Motor neuron (in vitro differentiated cells): ENCODE data around the gene CCL26. TPM values are rescaled to one million over a fixed set of nuclear protein-coding genes. Genes with fewer than 3 reads are reported as not detected.

Source experiments
- ATAC-seq, 8 experiments: fragments of 200-7000 bp; cut with Tn5 transposase; replicated peaks in 6 of 8; 2 replicates each; pipeline ENCODE4 v1.8.0; 2021; ENCODE audit warnings: mild to moderate bottlenecking in 8 of 8, moderate library complexity in 8 of 8
- H3K27ac ChIP-seq, 2 donors: fragments of 250-450 bp; sonication (Bioruptor Pico); 2 replicates each; pipeline ENCODE4 v1.9.0; 2021; ENCODE audit warnings: antibody characterized with exemption in 2 of 2, mild to moderate bottlenecking in 2 of 2, moderate library complexity in 1 of 2
- H3K4me1 ChIP-seq, 2 donors: fragments of 250-450 bp; sonication (Bioruptor Pico); replicated peaks in 1 of 2; 2 replicates each; pipeline ENCODE4 v1.6.1; 2021; ENCODE audit warnings: antibody characterized with exemption in 2 of 2, mild to moderate bottlenecking in 2 of 2, moderate library complexity in 1 of 2
- H3K4me3 ChIP-seq, 5 donors: fragments of 250-450 bp; sonication (Bioruptor Pico); 2 replicates each; pipeline ENCODE4 v1.9.0; 2021; ENCODE audit warnings: antibody characterized with exemption in 5 of 5, mild to moderate bottlenecking in 5 of 5, moderate library complexity in 4 of 5
- WGBS, 10 experiments: fragments of 450-650 bp; shearing (Covaris generic); methylation state at CpG; one replicate each; pipeline ENCODE4 v1.0.0; 2022; 5-methylcytosine and 5-hydroxymethylcytosine counted together
- in situ Hi-C, 9 experiments: fragments of 400-800 bp; cut with MboI; loops; one replicate each; pipeline ENCODE4 v1.15.0; 2021; ENCODE audit warnings: low sequenced_read_pairs in 9 of 9, low pct_unique_long_range_greater_than_20kb in 2 of 9; ENCODE audit not compliant: unreplicated experiment in 9 of 9
- total RNA-seq, 8 experiments: library from RNA; unstranded; fragments of 300-600 nt; gene quantifications; 2 replicates each; pipeline versions ENCODE4 v1.2.3 to v1.2.4, GENCODE V29; 2022

The CCL26 gene
- total RNA-seq, 8 experiments from 2014 or later, result 4.9 TPM; not detected in 7

DNA sequence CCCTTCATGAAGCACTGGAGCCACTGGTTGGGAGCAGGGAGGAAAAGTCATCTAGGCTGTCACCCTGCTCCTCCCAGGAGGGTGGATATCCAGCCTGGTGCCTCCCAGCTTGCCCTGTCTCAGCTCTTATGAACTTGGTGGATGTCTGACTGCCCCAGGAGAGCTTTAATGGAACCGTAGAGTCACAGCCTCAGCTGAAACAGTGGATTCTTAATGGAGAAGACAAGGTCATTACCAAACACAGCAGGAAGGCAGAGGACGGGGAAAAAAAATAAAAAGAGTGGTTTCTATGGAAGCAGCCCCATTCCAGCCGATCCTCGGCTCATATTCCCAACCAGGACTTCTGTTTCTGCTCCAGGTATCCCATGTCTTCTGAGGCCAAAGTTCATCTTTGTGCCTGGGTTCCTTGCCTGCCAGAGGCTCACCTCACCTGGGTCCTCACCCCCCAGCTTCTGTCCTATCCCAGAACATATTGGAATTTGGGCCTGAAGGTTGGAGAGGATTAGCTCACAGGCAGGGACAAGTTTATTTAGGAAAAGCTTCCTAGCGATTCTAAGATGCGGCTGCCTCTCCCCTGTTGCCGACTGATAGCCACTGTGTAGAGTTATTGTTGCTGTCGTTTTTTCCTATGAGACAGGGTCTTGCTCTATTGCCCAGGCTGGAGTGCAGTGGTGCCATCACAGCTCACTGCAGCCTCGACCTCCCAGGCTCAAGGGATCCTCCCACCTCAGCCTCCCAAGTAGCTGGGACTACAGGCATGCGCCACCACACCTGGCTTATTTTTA lies 15.6 kb downstream of the CCL26 start:
- Histone ChIP-seq H3K4me1 (peaks cover 0 to 3% of the 10 kb centered on the region in 2 donors), H3K4me3 (no peak overlapping the region), H3K27ac (no peak overlapping the region)
- in situ Hi-C loops, result loop anchor here in 2 of 9 experiments (10.0 to 25.0 kb wide), 2 partner anchors 62 to 694 kb away; partner anchors contain the start of gene RCC1L (in 1 of the 2)
- 6 to 90% (median 49%) methylated on average over 1 to 8 of the region's 10 CpGs; no CpG with 5 or more reads in 1 of the 10 experiments for WGBS, 10 experiments
- no peak for ATAC-seq

DNA sequence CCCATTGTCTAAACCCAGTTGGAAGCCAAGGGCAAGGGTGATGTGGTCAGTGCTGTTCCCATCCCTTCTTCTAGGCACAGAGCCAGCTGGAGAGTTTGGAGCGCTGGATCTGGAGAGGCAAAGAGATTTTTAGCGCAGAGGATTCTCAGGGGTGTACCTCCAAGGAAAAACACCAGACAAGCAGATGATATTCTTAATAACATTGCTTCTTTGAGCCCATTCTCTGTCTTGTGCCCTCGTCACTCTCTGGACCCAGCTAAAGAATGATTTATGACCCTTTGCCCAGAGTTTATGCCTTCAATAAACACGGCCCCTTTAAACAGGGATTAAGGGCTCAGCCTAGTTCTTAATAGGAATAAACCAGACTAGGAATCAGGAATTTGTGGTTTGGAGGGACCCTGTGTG lies 28.6 kb downstream of the CCL26 start:
- Histone ChIP-seq H3K27ac (no peak overlapping the region), H3K4me1 (no peaks in the 10 kb centered on the region), H3K4me3 (no peak overlapping the region)
- ATAC-seq, result no peak
- in situ Hi-C loops, result no loop called here
- 0 to 73% (median 50%) methylated on average over 1 to 4 of the region's 4 CpGs; no CpG with 5 or more reads in 3 of the 10 experiments for WGBS, 10 experiments

DNA sequence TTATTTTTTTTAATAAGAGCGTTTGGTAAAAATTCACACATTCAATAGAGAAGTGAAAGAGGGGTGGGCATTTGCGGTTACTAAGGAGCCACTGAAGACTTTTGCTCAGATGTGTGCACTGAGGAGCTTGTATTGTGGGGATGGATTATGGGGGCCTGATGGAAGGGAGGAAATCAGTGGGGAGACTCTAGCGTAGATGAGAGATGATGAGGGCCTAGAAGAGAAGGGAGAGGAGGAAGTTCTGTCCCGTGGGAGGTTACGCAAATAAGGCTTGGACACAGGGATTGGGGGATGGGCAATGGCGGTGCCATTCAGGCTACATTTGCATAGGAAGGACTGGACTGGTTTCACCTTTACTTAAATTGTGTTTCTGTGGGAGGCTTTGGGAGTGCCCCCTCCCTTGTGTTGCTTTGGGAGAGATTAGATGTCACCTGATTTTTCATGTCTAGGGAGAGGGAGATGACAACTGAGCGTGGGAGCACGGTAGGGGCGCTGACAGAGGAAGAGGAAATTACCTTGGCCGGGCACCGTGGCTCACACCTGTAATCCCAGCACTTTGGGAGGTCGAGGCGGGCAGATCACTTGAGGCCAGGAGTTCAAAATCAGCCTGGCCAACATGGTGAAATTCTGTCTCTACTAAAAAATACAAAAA lies 31.0 kb downstream of the CCL26 start:
- Histone ChIP-seq H3K4me3 (no peak overlapping the region), H3K4me1 (peaks cover 7 to 8% of the 10 kb centered on the region in 2 donors), H3K27ac (no peak overlapping the region)
- WGBS, 10 experiments, result 11 to 81% (median 52%) methylated on average over 1 to 11 of the region's 13 CpGs
- in situ Hi-C loops, result no loop called here
- no peak for ATAC-seq

DNA sequence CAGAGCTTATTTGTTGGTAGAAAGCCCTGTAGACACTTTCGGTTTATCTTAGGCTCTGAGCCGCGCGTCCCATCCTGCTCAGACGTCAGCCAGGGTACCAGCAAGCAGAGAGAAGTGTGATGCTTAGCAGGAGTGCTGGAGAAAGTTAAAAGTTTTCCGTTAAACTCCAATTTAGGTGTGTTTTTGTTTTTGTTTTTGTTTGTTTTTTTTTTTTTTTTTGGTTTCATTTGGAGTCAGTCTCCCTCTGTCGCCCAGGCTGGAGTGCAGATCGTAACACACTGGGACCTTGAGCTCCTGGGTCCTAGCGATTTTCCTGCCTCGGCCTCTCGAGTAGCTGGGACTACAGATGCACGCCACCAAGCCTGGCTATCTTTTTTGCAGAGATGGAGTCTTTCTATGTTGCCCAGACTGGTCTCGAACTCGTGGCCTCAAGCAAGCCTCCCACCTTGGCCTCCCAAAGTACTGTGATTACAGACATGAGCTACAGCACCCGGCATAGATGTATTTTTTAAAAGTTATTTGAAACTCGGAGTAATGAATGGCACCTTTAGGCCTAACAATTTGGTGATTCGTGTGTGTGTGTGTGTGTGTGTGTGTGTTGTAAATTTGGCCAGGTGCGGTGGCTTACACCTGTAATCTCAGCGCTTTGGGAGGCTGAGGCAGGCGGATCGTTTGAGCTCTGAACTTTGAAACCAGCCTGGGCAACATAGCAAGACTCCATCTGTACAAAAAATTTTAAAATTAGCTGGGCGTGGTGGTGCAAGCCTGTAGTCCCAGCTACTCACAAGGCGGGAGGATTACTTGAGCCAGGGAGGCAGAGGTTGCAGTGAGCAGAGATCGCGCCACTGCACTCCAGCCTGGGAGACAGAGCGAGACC lies 32.0 kb downstream of the CCL26 start:
- ATAC-seq, result no peak
- in situ Hi-C loops, result no loop called here
- Histone ChIP-seq H3K4me1 (peaks cover 7 to 8% of the 10 kb centered on the region in 2 donors), H3K27ac (peak overlapping the region in 1 of 2 donors; percentile 32), H3K4me3 (peak overlapping the region; percentile 71 to 95 (median 77))
- 0 to 76% (median 64%) methylated on average over 2 to 21 of the region's 26 CpGs for WGBS, 10 experiments

DNA sequence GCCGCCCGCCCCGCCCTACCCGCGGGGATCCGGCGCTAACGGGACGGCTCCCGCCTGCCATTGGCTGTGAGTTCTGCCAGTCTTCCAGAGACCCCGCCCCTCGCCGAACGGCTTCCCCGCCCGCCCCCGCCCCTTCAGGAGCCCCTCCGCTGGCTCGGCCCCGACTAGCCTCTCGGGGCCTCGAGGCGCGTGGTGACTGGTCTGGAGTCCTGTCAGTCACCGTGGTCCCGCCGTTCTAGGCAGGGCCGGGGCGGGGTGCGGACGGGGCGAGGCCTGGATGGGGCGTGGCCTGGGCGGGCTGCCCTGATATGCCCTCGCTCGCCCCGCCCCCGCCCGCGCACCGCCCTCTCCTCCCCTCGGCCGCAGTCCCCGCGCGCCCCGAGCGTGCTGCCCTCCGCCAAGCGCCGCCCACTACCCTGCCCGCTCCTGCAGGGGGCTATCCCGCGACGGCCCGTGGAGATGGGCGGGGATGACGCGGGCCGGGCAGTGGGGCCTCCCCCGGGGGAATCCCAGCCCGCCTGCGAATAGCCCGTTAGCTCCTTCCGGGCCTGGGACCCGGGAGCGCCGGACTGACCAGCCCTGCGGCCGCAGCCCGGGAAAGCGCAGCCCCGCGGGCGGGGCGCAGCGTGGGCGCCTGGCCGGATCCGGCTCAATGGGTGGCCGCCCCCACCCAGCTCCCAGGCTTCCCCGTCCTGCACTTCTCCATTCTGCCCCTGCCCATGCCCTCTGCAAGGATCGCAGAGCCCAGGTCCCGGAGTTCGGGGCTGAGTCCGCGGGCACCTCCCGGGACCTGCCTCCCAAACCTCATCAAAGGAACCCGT lies 32.8 kb downstream of the CCL26 start:
- Histone ChIP-seq H3K27ac (peak overlapping the region; percentile 27 to 48), H3K4me3 (peak overlapping the region; percentile 71 to 95 (median 77)), H3K4me1 (peaks cover 7 to 8% of the 10 kb centered on the region in 2 donors)
- WGBS, 10 experiments, result 0% methylated on average over 1 of the region's 89 CpGs; no CpG with 5 or more reads in 9 of the 10 experiments
- in situ Hi-C loops, result no loop called here
- ATAC-seq, result peak; percentile 90 to 96 (median 94)

DNA sequence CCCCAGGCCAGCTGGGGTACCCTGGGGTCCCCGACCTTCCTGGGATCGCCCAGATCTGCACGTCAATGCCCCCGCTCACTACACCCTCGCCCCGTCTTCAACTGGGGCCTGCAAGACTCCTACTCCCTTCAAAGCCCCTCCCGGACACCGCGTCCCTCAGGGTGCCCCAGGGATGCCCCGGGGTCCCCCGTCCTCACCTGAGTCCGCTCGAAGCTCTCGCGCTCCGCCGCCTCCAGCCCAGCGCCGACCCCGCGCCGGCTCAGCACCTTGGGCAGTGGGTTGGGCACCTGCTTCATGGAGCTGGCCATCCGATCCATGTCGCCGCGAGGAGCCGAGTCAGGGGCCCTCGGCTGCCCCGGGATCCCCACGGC lies 33.4 kb downstream of the CCL26 start, which contains the start of gene HIP1:
Gene HIP1, minus strand, starts transcription at position 338 of the 371 bp plus-strand sequence. Its CDS starts 21 bp downstream, at position 317.
- peak within 1 kb of the TSS; percentile 71 to 95 (median 77) for H3K4me3 ChIP-seq
- H3K4me1 ChIP-seq, result peaks cover 7 to 8% of the 10 kb centered on the region in 2 donors
- in situ Hi-C loops, result no loop called here
- WGBS, 10 experiments, result no CpG with 5 or more reads among the region's 30 CpGs
- H3K27ac ChIP-seq, result peak within 1 kb of the TSS; percentile 27 to 48
- no peak for ATAC-seq

DNA sequence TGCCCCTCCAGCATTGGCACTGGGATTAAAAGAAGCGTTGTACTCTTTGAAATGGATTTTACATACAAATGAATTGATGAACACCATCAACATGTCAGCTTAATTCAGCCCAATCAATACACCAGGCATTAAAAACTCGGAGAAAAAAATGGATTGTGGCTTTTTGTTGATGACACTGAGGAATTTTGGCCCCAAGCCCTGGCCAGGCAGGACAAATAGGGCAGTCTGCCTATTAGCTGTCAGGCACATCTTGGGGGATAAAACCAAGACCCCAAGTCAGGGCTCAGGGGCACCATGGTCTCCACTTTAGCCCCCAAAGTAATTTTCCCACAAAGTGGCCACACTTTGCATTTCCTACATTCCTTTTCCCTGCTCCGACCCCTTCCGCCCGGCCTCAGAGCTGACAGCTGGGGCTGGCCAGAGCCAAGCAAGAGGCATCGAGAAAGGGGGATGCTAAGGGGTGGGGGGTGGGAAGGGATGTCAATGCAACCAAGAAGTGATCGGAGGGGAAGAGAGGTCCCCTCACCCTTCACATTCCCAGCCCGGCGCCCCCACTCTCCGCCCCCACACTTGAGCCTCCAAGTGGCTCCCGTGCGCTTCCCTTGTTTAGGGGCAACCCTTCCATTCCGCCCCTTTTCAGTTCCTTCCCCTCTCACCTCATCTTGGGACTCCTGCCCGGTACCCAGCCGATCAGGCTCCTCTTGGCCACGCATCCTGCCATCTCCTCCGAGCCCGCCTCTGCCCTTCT lies 34.0 kb downstream of the CCL26 start:
- 0 to 50% (median 9%) methylated on average over 1 to 4 of the region's 18 CpGs; no CpG with 5 or more reads in 3 of the 10 experiments for WGBS, 10 experiments

DNA sequence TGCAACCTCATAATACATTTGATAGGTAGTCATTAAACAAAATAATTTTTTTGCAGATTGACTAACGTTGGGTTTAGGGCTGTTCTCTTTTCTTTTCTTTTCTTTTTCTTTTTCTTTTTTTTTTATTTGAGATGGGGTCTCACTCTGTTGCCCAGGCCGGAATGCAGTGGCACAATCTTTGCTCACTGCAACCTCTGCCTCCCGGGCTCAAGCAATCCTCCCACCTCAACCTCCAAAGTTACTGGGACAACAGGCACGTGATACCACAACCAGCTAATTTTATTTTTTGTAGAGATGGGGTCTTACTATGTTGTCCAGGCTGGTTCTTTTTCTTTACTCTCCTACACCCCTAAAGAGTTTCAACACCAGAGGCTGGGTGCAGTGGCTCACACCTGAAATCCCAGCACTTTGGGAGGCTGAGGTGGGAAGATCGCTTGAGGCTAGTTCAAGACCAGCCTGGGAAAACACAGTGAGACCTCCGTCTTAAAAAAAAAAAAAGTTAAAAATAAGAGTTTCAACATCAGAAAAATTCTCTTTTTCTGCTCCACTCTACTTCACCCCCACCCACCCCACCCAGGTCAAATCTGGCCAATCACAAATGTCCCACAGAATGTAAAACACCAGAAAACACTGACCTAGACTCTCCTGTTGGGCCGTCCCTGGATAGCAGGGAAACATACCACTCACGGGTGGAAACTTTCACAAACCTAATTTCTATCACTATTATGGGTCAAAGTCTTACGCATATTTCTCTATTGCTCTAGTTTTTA lies 36.2 kb downstream of the CCL26 start:
- no peak overlapping the region for H3K27ac ChIP-seq
- H3K4me1 ChIP-seq, result peaks cover 7 to 8% of the 10 kb centered on the region in 2 donors
- ATAC-seq, result no peak
- WGBS, 10 experiments, result 84 to 100% (median 94%) methylated on average over 2 to 8 of the region's 9 CpGs
- in situ Hi-C loops, result no loop called here
- no peak overlapping the region for H3K4me3 ChIP-seq

More for the DNA sequence above, 34.0 kb downstream of the CCL26 start:
- H3K4me3 ChIP-seq, result peak overlapping the region; percentile 71 to 95 (median 77)
- in situ Hi-C loops, result no loop called here
- ATAC-seq, result no peak
- no peak overlapping the region for H3K27ac ChIP-seq
- peaks cover 7 to 8% of the 10 kb centered on the region in 2 donors for H3K4me1 ChIP-seq

DNA sequence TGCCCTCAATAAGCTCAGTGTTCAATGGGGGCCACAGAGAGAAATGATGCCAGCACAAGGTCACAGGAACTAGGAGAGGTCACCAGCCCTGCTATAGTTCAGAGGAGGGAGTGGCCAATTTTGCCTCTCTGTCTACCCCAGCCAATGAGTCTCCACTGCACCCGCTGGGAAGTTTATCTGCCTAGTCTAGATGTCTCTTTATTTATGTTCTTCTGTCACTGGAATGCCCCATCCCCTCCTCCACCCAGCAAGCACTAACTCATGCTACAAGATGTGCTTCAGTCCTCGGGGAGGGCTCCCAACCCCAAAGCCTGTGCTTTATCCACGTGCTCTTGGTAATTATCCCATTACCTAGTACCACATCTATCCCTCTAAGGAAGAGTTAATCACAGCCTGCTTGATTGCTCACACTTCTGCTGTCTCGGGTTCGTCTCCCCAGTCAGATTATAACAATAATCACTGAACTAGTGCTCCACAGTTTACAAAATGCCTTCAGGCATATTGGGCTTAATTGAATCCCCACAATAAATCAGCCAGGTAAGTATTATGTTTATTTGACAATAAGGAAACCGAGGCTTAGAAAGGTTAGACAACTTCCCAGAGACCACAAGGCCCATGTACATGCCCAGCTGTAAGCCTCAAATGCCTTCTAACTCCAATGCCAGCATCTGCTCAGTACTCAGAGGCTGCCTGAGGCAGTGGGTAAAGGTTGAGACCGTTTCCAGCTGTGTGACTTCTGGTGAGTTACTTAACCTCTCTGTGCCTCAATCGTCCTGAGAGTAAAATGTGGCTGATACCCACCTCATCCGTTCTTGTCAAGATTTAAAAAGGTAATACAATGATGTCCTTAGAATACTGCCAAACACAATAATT lies 37.2 kb downstream of the CCL26 start:
- in situ Hi-C loops, result no loop called here
- H3K4me3 ChIP-seq, result no peak overlapping the region
- ATAC-seq, result no peak
- peaks cover 8% of the 10 kb centered on the region in 2 donors for H3K4me1 ChIP-seq
- no peak overlapping the region for H3K27ac ChIP-seq
- WGBS, 10 experiments, result 45 to 100% (median 65%) methylated on average over 1 to 6 of the region's 9 CpGs; no CpG with 5 or more reads in 1 of the 10 experiments

DNA sequence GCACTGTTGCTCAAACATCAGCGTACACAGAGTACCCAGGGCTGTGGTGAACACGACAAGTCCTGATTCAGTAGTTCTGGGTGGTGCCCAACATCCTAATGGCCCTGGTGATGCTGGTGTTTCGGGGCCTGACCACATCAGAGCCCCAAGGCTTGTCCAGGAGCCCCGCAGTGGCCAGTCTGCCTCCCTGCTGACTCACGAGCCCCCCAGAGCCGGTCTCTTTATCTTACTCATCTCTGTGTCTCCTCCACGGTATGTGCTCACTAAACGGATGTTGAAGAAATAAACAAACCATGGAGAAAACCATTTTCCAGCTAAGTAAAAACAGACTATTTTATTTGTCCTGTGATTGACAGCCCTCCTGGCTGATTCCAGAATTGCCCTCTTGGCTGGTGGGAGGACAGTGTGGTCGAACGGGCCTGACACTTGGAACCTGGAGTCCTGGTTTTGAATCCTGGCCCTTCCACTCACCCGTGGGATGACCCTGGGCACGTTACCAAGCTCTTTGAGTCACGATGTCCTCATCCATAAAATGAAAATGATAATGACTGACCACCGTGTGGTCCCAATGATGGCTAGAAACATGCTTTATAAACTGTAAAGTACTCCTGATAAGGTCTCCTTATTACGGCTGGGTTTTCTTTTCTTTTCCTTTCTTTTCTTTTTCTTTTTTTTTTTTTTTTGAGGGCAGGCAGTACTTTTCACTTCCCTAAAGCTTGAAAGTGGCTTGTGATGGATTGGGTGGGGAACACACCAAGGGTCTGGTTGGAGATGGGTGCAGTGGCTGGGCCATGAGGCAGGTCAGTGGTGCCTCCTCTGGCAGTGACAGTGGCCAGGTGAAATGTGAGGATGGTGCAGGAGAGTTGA lies 39.0 kb downstream of the CCL26 start:
- WGBS, 10 experiments, result 16 to 85% (median 74%) methylated on average over 4 to 12 of the region's 15 CpGs; no CpG with 5 or more reads in 2 of the 10 experiments
- no peak overlapping the region for H3K4me3 ChIP-seq
- ATAC-seq, result peak in 3 of 8 experiments; percentile 12 to 53 (median 39)
- H3K4me1 ChIP-seq, result peaks cover 8 to 11% of the 10 kb centered on the region in 2 donors
- in situ Hi-C loops, result no loop called here
- H3K27ac ChIP-seq, result no peak overlapping the region
